Measurements from ENCODE around the gene RPL18A.

RPL18A gene

DNA sequence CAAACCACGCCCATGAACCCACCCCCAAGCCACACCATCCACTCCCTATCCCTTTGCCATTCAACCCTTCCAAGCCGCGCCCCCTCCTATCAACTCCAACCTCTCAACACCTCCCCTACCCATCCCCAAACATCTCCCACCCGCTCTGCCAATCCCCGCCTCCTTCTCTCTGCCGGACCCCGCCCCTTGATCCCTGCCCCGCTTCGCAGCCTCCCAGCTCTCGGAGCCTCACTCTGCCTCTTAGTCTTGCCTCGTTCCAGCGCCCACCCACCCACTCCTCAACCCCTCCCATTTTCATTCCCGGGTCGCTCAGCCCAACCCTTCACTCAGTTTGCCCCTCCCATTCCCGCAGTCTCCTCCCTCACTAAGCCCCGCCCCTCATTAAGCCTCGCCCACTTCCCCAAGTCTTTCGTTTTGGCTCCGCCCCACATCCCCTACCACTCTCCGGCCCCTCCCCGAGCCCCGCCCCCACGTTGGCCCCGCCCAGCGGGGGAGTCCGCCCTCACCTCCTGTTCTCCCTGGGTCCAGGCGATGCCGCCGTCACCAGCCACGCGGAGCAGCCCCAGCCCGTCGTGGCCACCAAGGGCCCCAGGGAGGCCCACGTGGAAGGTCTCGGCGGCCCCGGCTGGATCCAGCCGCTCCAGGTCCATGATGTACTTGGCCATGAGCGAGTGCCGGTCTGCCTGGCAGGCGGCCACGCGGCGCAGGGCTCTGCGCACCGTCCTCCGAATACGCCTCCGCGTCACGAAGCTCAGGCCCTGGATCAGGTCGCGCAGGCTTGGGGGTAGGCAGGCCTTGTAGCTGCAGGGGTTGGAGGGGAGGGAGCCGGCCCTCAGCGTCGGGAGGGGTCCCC is 17.7 kb upstream of the RPL18A start:
- peak; percentile 61 for DNase-seq

GRCh38 chr19:17842663-17843291 is 16.9 kb upstream of the RPL18A start:
- no peak for DNase-seq

DNA sequence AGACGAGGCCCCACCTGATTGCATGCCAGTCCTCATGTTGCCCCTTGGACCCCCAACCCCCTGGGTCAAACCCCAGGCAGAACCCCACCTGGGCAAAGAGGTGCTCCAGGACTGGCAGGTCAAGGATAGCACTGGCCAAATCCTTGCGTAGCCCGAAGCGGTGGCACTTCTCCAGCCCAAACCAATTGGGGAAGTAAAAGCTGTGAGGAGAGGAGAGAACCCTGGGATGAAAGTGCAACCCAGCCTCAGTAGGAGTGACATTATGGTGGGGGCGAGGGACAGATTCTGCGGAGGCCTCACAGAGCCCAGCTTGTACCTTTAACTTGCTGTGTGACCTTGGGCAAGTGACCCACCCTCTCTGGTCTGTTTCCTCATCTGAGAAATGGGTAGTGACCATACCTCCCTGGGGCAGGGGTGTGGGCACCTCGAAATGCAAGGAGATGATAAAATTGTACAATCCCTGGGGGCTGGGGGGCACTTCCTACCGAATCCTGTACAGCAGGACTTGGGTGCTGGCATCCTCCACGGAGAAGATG is 16.4 kb upstream of the RPL18A start:
- no peak for DNase-seq

DNA sequence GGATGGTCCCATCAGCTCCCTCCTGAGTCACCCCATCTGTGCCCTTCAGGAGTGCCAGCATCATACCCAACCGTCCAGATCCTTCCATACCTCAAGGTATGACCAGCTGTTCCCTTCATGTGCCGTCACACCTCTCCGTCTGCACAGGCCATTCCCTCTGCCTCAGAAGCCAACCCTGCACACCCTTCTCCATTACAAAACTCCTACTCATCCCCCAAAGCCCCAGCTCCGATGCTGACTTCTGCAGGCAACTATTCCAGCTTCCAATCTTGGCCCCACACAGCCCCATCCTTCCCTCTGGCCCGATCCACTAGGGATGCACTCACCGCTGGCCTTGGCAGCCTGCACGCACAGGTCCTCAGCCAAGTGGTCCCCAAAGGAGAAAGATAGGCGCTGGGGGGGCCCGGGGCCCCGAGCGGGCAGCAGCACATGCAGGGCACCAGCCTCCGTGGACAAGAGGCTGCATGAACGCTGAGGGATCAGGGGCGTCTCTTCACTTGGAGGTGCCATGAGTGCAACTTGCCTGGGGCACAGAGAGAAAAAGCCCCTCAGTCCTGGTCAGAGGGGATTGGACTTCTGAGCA is 15.7 kb upstream of the RPL18A start:
- DNase-seq, result no peak

DNA sequence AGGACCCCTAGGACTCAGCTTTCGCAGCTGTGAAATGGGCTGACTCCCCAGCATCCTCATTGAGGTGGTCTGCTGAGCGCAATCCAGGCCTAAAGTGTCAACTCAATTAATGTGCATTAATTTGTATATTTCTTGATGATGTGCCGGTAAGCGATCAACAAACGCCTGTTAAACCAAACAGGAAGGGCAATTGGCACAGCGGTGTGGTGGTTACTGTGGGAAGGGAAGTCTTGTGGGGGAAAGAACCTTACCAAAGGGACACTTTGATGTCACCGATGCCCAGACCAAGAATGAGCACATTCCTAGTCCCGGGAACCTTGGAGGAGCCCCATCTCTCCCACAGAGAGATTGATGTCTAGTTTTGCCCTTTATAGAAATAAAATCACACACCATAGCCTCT is 13.6 kb upstream of the RPL18A start:
- DNase-seq, result no peak

GRCh38 chr19:17847538-17848366 is 12.0 kb upstream of the RPL18A start, which contains the start of gene JAK3:
JAK3 (minus strand) TSS chr19:17847982; CDS start chr19:17844417, 3,565 bp downstream.
- no peak for DNase-seq

DNA sequence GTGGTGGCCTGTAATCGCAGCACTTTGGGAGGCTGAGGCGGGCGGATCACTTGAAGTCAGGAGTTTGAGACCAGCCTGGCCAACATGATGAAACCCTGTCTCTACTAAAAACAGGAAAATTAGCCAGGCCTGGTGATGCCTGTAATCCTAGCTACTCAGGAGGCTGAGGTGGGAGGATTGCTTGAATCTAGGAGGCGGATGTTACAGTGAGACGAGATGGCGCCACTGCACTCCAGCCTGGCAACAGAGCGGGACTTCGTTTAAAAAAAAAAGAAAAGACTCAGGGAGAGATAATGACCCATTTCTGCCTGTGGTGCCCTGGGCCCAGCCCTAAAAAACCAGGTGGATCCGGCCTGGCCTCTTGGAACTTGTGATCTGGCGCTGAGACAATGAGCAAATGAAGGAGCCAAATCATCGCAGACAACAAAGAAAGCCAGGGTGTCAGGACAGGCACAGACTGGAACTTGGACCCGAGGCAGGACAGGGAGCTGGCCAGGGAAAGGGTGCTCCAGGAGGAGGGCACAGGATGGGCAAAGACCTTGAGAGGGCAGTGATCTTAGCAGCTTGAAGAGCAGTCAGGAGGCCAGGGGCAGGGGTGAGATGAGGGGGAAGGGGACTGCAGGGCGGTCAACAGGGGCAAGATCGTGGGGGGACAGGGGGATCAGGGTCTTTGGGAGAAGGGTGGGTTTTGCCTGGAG is 11.0 kb upstream of the RPL18A start:
- DNase-seq, result no peak

- DNase-seq, result no peak
Measured at GRCh38 chr19:17854061-17854460, 5.6 kb upstream of the RPL18A start.

DNA sequence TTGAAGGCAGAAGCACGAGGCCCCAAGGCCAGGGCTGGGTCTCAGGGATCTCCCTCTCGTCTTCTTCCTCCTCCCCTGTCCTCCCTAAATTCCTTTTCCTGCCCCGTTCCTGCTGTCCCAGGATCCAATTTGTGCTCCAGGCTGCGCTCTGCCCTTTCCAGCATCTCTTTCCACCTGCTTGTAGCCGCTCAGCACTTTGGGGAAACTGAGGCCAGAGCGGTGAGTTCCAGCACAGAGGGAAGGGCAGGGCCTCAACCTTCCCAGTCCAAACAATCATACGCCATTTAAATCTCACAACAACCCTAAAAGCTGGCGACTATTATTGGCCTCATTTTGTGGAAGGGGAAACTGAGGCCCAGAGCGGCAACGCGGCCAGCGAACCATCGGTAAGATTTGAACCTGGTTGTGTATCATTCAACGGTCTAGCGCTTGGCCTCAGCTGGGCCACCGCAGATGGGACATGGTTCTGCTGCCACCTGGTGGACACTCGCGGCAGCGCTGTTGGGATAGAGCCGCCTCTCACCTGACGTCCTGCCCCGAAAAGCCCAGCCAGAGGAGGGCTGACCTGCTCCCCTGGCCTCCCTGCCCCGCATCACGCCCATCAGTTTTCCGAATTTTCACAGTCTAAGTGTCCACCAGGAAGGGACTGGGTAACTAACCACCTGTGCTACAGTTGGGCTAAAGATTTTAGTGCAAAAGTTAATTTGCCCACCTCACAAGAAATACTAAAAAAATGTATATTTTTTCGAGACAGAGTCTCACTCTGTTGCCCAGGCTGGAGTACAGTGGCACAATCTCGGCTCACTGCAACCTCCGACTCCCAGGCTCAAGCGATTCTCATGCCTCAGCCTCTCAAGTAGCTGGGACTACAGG is 4.2 kb upstream of the RPL18A start:
- peak; percentile 25 for DNase-seq

GRCh38 chr19:17860331-17860992 is 752 bp downstream of the RPL18A start:
- no peak for DNase-seq

DNA sequence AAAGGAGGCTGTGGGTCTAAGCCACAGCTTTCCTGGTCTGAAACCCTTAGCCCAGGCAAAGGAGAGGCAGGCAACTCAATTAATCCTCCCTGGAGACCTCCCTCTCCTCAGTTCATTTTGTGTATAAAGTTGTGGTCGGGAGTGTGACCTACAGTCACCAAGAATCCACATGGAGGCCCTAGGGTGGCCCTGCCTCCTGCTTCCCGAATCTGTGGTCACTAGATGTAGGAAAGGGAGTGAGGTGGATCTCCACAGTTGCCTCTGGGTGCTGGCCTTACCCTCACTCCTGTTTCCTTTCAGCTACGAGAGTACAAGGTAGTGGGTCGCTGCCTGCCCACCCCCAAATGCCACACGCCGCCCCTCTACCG is 1.3 kb downstream of the RPL18A start:
- no peak for DNase-seq

DNA sequence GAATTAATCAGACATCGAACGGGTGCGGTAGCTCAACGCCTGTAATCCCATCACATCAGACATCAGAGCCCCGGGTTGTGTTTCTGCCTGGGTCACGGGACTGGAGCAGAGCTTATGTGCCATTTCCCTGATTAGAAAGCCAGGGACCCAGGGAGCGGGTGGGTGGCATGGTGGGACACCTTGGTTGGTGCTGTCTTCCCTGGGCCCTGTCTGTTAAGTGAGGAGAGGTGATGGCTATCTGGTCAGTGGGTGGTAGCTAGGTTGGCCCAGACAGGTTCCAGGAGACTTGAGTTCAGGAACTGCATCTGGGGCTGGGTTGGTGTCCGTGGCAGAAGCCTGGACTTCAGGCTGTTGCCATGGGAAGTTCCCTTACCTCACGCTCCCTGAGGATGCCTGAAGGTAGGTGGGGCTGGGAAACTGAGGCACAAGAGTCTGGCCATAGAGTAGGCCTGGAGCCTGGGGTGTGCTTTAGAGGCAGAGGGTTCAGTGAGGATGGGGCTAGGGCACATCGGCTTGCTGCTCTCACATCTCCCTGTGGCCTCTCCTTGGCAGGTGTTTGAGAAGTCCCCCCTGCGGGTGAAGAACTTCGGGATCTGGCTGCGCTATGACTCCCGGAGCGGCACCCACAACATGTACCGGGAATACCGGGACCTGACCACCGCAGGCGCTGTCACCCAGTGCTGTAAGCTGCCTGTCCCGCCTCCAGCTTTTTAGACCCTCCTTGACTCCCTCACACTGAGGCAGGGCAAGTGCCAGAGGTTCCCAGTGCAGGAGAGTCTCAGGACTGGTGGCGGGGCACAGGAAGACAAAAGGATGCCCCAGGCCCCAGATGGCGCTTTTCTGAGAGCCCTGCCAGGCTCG is 2.1 kb downstream of the RPL18A start:
- no peak for DNase-seq

- no peak for DNase-seq
Measured at GRCh38 chr19:17862711-17863519, 3.2 kb downstream of the RPL18A start.

GRCh38 chr19:17863520-17864182 is 3.9 kb downstream of the RPL18A start:
- no peak for DNase-seq

- no peak for DNase-seq
Measured at GRCh38 chr19:17865364-17866311, 5.9 kb downstream of the RPL18A start.

GRCh38 chr19:17866312-17866963 is 6.7 kb downstream of the RPL18A start:
- no peak for DNase-seq
